Natural killer cell treated with Interleukin-12 subunit alpha and Interleukin-12 subunit beta and Interleukin-15 and Interleukin-18, amount 100 ng/mL, for 72 hours (primary cell): ENCODE data around the gene CATSPER4. TPM values are rescaled to one million over a fixed set of nuclear protein-coding genes. Genes with fewer than 3 reads are reported as not detected.
"Not testable (repeated sequence)": the region's sequence is repeated elsewhere in the genome, so short reads cannot be mapped to it uniquely, and the experiment has no call there.

Experiments used
- ATAC-seq, 2 donors: fragments of 150-1000 bp; cut with Tn5 transposase in 1 of 2; sonication (Bioruptor Pico), chemical (Tn5 transposase) in 1 of 2; 2 replicates each; pipeline ENCODE4 v1.10.0; 2021
- DNase-seq: peaks from one replicate; pipeline ENCODE4 v3.0.0; 2022; ENCODE audit warnings: low spot score
- H3K27ac Mint-ChIP-seq, 2 donors: 1 replicate in 1 of 2; 2 replicates in 1 of 2; pipeline ENCODE4 v1.8.0; 2022; ENCODE audit warnings: mixed read lengths in 2 of 2, mild to moderate bottlenecking in 1 of 2, moderate library complexity in 1 of 2
- H3K27me3 Mint-ChIP-seq, 2 donors: 1 replicate in 1 of 2; 2 replicates in 1 of 2; pipeline ENCODE4 v1.8.0; 2022; ENCODE audit warnings: mixed read lengths in 2 of 2
- H3K36me3 Mint-ChIP-seq: one replicate; pipeline ENCODE4 v1.8.0; 2022; ENCODE audit warnings: mixed read lengths
- H3K4me1 Mint-ChIP-seq, 2 donors: 1 replicate in 1 of 2; 2 replicates in 1 of 2; pipeline ENCODE4 v1.8.0; 2022; ENCODE audit warnings: low read depth in 2 of 2, mixed read lengths in 2 of 2, mild to moderate bottlenecking in 1 of 2
- H3K4me3 Mint-ChIP-seq: one replicate; pipeline ENCODE4 v1.8.0; 2022; ENCODE audit warnings: mixed read lengths
- H3K9me3 Mint-ChIP-seq: 2 replicates; pipeline ENCODE4 v1.8.0; 2022; ENCODE audit warnings: mixed read lengths
- total RNA-seq, 2 donors: library from RNA; stranded (reverse); gene quantifications; one replicate each; pipeline ENCODE4 v1.2.3, GENCODE V29; 2022

The CATSPER4 gene
- total RNA-seq, 2 donors from 2014 or later, result not detected

- peak; percentile 81 for DNase-seq
- H3K27me3 Mint-ChIP-seq, result peaks cover 11 to 13% of the 10 kb centered on the region in 2 donors
- ATAC-seq, result peak; percentile 91 to 95
- H3K27ac Mint-ChIP-seq, result peak overlapping the region in 1 of 2 donors; percentile 47
- peak overlapping the region; percentile 82 for H3K4me3 Mint-ChIP-seq
- peaks cover 7 to 10% of the 10 kb centered on the region in 2 donors for H3K4me1 Mint-ChIP-seq
- H3K9me3 Mint-ChIP-seq, result no peaks in the 10 kb centered on the region
- no peaks in the 10 kb centered on the region for H3K36me3 Mint-ChIP-seq
Measured at GRCh38 chr1:26225033-26225831, 34.8 kb downstream of the CATSPER4 start.

GRCh38 chr1:26230682-26231081 lies 40.3 kb downstream of the CATSPER4 start:
- not testable (repeated sequence) for H3K36me3 Mint-ChIP-seq

GRCh38 chr1:26233903-26234643 lies 43.7 kb downstream of the CATSPER4 start, which contains the start of gene CEP85:
TSS of gene CEP85 (plus strand) at chr1:26234200. CDS start at chr1:26239784, 5,584 bp downstream.
- Mint-ChIP-seq H3K9me3 (no peaks in the 10 kb centered on the region), H3K27ac (peak within 1 kb of the TSS; percentile 94 to 99), H3K4me1 (peaks cover 21 to 33% of the 10 kb centered on the region in 2 donors), H3K36me3 (no peaks in the 10 kb centered on the region), H3K27me3 (no peaks in the 10 kb centered on the region), H3K4me3 (peak within 1 kb of the TSS; percentile 99)
- ATAC-seq (peak; percentile 98 to 99), DNase-seq (peak; percentile 97)

More at GRCh38 chr1:26230682-26231081, 40.3 kb downstream of the CATSPER4 start:
- H3K27ac Mint-ChIP-seq, ATAC-seq, DNase-seq, H3K9me3 Mint-ChIP-seq, H3K27me3 Mint-ChIP-seq, H3K4me3 Mint-ChIP-seq: not testable (repeated sequence)
- peaks cover 18 to 20% of the 10 kb centered on the region in 2 donors for H3K4me1 Mint-ChIP-seq

GRCh38 chr1:26234644-26235370 lies 44.4 kb downstream of the CATSPER4 start:
- no peaks in the 10 kb centered on the region for H3K27me3 Mint-ChIP-seq
- no peaks in the 10 kb centered on the region for H3K36me3 Mint-ChIP-seq
- peak overlapping the region; percentile 99 for H3K4me3 Mint-ChIP-seq
- H3K4me1 Mint-ChIP-seq, result peaks cover 21 to 33% of the 10 kb centered on the region in 2 donors
- H3K9me3 Mint-ChIP-seq, result no peaks in the 10 kb centered on the region
- DNase-seq (no peak), ATAC-seq (no peak)
- H3K27ac Mint-ChIP-seq, result peak overlapping the region; percentile 94 to 99

- no peak overlapping the region for H3K27ac Mint-ChIP-seq
- no peaks in the 10 kb centered on the region for H3K9me3 Mint-ChIP-seq
- no peaks in the 10 kb centered on the region for H3K27me3 Mint-ChIP-seq
- ATAC-seq (no peak), DNase-seq (no peak)
- peak overlapping the region; percentile 28 for H3K4me3 Mint-ChIP-seq
- H3K36me3 Mint-ChIP-seq, result no peaks in the 10 kb centered on the region
- H3K4me1 Mint-ChIP-seq, result peaks cover 21 to 33% of the 10 kb centered on the region in 2 donors
Measured at GRCh38 chr1:26237230-26237966, 47.0 kb downstream of the CATSPER4 start.

- peaks cover 12 to 24% of the 10 kb centered on the region in 2 donors for H3K4me1 Mint-ChIP-seq
- no peak for ATAC-seq
- no peak overlapping the region for H3K4me3 Mint-ChIP-seq
- H3K9me3 Mint-ChIP-seq, result no peaks in the 10 kb centered on the region
- no peaks in the 10 kb centered on the region for H3K36me3 Mint-ChIP-seq
- DNase-seq, result no peak
- H3K27me3 Mint-ChIP-seq, result no peaks in the 10 kb centered on the region
- H3K27ac Mint-ChIP-seq, result no peak overlapping the region
Measured at GRCh38 chr1:26239936-26240335, 49.5 kb downstream of the CATSPER4 start.

Other genes with a start within 250 kb of the CATSPER4 start
- gene PAFAH2, start 192.5 kb upstream of the CATSPER4 start, total RNA-seq, result 10 to 100 TPM; 14.2 to 20.0 TPM
- not detected for gene EXTL1, start 168.8 kb upstream of the CATSPER4 start, total RNA-seq
- gene SLC30A2, start 144.5 kb upstream of the CATSPER4 start, total RNA-seq, result not detected
- gene TRIM63, start 123.0 kb upstream of the CATSPER4 start, total RNA-seq, result not detected
- gene PDIK1L, start 78.8 kb upstream of the CATSPER4 start, total RNA-seq, result 1 to 10 TPM; 8.8 to 9.0 TPM
- not detected for gene FAM110D, start 31.5 kb upstream of the CATSPER4 start, total RNA-seq
- not detected for gene C1orf232, start 21.6 kb upstream of the CATSPER4 start, total RNA-seq
- 10 to 100 TPM; 36.6 to 73.8 TPM for gene ZNF593, start 20.7 kb upstream of the CATSPER4 start, total RNA-seq
- not detected for gene ZNF593OS, start 18.8 kb upstream of the CATSPER4 start, total RNA-seq
- 1 to 10 TPM in 1 of 2 donors, not detected in 1; 2.5 TPM for gene CNKSR1, start 13.1 kb upstream of the CATSPER4 start, total RNA-seq
- gene CEP85, start 43.6 kb downstream of the CATSPER4 start, total RNA-seq, result 10 to 100 TPM; 21.0 to 57.5 TPM
- gene SH3BGRL3, start 89.5 kb downstream of the CATSPER4 start, total RNA-seq, result 100 to 1,000 TPM; 203 to 249 TPM
- 10 to 100 TPM in 1 of 2 donors, 1 to 10 TPM in 1; 9.9 to 24.8 TPM for gene UBXN11, start 116.0 kb downstream of the CATSPER4 start, total RNA-seq
- gene CD52, start 127.4 kb downstream of the CATSPER4 start, total RNA-seq, result 10 to 100 TPM in 1 of 2 donors, 1 to 10 TPM in 1; 8.1 to 17.2 TPM
- under 1 TPM in 1 of 2 donors, not detected in 1; 0.95 TPM for gene CRYBG2, start 163.5 kb downstream of the CATSPER4 start, total RNA-seq
- not detected for gene ZNF683, start 182.1 kb downstream of the CATSPER4 start, total RNA-seq
- not detected for gene LIN28A, start 220.2 kb downstream of the CATSPER4 start, total RNA-seq
- gene DHDDS, start 241.7 kb downstream of the CATSPER4 start, total RNA-seq, result 10 to 100 TPM; 63.5 to 87.7 TPM